Measurements from ENCODE around the gene OCA2. TPM values are rescaled to one million over a fixed set of nuclear protein-coding genes. Genes with fewer than 3 reads are reported as not detected.

Gene OCA2
- total RNA-seq, 1 donor from 2014 or later: 0.26 TPM

- DNase-seq (ENCODE audit: low read depth) (no peak), FAIRE-seq (no peak)
- Histone ChIP-seq H3K27me3 (ENCODE audit: control insufficient read depth, insufficient read depth, low read length) (no peaks in the 10 kb centered on the region), H3K36me3 (ENCODE audit: control insufficient read depth, insufficient read depth, low read length) (peaks cover 4% of the 10 kb centered on the region), H3K4me3 (ENCODE audit: low read depth, low read length) (no peak overlapping the region)
- no peak for TF ChIP-seq CTCF (IDR thresholded peaks at IDR 0.05; ENCODE audit: insufficient read depth, low read length, severe bottlenecking)
These were observed 8.8 kb upstream of the OCA2 start for GRCh38 chr15:28107904-28108275.

- no peaks in the 10 kb centered on the region for H3K27me3 ChIP-seq (ENCODE audit: control insufficient read depth, insufficient read depth, low read length)
- no peak for FAIRE-seq
- no peak for TF ChIP-seq CTCF (IDR thresholded peaks at IDR 0.05; ENCODE audit: insufficient read depth, low read length, severe bottlenecking)
- H3K36me3 ChIP-seq (ENCODE audit: control insufficient read depth, insufficient read depth, low read length): peaks cover 4% of the 10 kb centered on the region
- no peak for DNase-seq (ENCODE audit: low read depth)
- peak overlapping the region; percentile 39 for H3K4me3 ChIP-seq (ENCODE audit: low read depth, low read length)
These were observed 8.2 kb upstream of the OCA2 start for GRCh38 chr15:28107111-28107903.

- Histone ChIP-seq H3K27me3 (ENCODE audit: control insufficient read depth, insufficient read depth, low read length) (no peaks in the 10 kb centered on the region), H3K4me3 (ENCODE audit: low read depth, low read length) (peak overlapping the region; percentile 39), H3K36me3 (ENCODE audit: control insufficient read depth, insufficient read depth, low read length) (peaks cover 1% of the 10 kb centered on the region)
- no peak for TF ChIP-seq CTCF (IDR thresholded peaks at IDR 0.05; ENCODE audit: insufficient read depth, low read length, severe bottlenecking)
- DNase-seq (ENCODE audit: low read depth) (no peak), FAIRE-seq (no peak)
These were observed 7.4 kb upstream of the OCA2 start for GRCh38 chr15:28106294-28107110.

- Histone ChIP-seq H3K4me3 (ENCODE audit: low read depth, low read length) (no peak overlapping the region), H3K36me3 (ENCODE audit: control insufficient read depth, insufficient read depth, low read length) (no peaks in the 10 kb centered on the region), H3K27me3 (ENCODE audit: control insufficient read depth, insufficient read depth, low read length) (no peaks in the 10 kb centered on the region)
- FAIRE-seq (peak; percentile 98), DNase-seq (ENCODE audit: low read depth) (no peak)
- no peak for TF ChIP-seq CTCF (IDR thresholded peaks at IDR 0.05; ENCODE audit: insufficient read depth, low read length, severe bottlenecking)
These were observed 6.7 kb upstream of the OCA2 start for GRCh38 chr15:28105793-28106192.

- no peak for FAIRE-seq
- no peak for TF ChIP-seq CTCF (IDR thresholded peaks at IDR 0.05; ENCODE audit: insufficient read depth, low read length, severe bottlenecking)
- Histone ChIP-seq H3K36me3 (ENCODE audit: control insufficient read depth, insufficient read depth, low read length) (no peaks in the 10 kb centered on the region), H3K4me3 (ENCODE audit: low read depth, low read length) (no peak overlapping the region), H3K27me3 (ENCODE audit: control insufficient read depth, insufficient read depth, low read length) (no peaks in the 10 kb centered on the region)
- DNase-seq (ENCODE audit: low read depth): no peak
These were observed 6.2 kb upstream of the OCA2 start for GRCh38 chr15:28105224-28105791.
